Measurements from ENCODE around the gene FABP6. TPM values are rescaled to one million over a fixed set of nuclear protein-coding genes. Genes with fewer than 3 reads are reported as not detected.
A peak's percentile ranks its signal among the peaks of the same experiment; 100 is the strongest.

The FABP6 gene
- total RNA-seq, 2 donors from 2014 or later = 0.37 to 1.9 TPM

DNA sequence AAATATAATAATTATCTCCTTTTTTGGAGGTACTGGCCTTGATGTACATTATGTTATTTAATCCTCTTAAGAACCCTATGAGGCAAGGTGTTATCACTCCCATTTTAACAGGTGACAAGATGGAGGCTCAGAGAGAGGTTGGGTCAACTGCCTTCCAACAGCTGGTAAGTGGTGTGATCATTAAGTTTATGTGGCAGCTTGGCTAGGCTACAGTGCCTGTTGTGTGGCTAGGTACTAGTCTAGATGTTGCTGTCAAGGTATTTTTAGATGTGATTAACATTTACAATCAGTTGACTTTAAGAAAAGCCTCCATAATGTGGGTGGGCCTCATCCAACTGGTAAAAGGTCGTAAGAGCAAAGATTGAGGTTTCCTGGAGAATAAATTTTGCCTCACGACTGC is 21.5 kb downstream of the FABP6 start:
- 91 to 95% methylated on average over 2 of the region's 2 CpGs for WGBS, 2 experiments (ENCODE audit: insufficient coverage in 1 of 2, insufficient read length in 1 of 2)
- peaks cover 31% of the 10 kb centered on the region for H3K4me1 Mint-ChIP-seq

GRCh38 chr5:160251406-160252155 is 22.3 kb downstream of the FABP6 start:
- no peak overlapping the region for H3K27ac ChIP-seq (ENCODE audit: low read depth, low read length)

More for the DNA sequence above, 21.5 kb downstream of the FABP6 start:
- Histone ChIP-seq H3K27ac (ENCODE audit: low read depth, low read length) (no peak overlapping the region), H3K4me3 (ENCODE audit: low read length) (no peak overlapping the region), H3K36me3 (ENCODE audit: control insufficient read depth, insufficient read depth, low read length) (peaks cover 19% of the 10 kb centered on the region), H3K9me3 (ENCODE audit: control insufficient read depth, low read length) (no peaks in the 10 kb centered on the region), H3K27me3 (ENCODE audit: control insufficient read depth, insufficient read depth, low read length, poor library complexity, severe bottlenecking) (no peaks in the 10 kb centered on the region), H3K9ac (ENCODE audit: extremely low read depth, low read length, poor library complexity, severe bottlenecking) (no peak overlapping the region), H3K4me1 (ENCODE audit: control insufficient read depth, insufficient read depth, low read length) (no peaks in the 10 kb centered on the region)
- H3K27ac Mint-ChIP-seq = no peak overlapping the region
- H3K27me3 Mint-ChIP-seq (ENCODE audit: insufficient read depth) = no peaks in the 10 kb centered on the region
- H3K36me3 Mint-ChIP-seq (ENCODE audit: low read depth) = peaks cover 25% of the 10 kb centered on the region
- TF ChIP-seq, protein P1, sequence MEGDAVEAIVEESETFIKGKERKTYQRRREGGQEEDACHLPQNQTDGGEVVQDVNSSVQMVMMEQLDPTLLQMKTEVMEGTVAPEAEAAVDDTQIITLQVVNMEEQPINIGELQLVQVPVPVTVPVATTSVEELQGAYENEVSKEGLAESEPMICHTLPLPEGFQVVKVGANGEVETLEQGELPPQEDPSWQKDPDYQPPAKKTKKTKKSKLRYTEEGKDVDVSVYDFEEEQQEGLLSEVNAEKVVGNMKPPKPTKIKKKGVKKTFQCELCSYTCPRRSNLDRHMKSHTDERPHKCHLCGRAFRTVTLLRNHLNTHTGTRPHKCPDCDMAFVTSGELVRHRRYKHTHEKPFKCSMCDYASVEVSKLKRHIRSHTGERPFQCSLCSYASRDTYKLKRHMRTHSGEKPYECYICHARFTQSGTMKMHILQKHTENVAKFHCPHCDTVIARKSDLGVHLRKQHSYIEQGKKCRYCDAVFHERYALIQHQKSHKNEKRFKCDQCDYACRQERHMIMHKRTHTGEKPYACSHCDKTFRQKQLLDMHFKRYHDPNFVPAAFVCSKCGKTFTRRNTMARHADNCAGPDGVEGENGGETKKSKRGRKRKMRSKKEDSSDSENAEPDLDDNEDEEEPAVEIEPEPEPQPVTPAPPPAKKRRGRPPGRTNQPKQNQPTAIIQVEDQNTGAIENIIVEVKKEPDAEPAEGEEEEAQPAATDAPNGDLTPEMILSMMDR (conservative IDR thresholded peaks at IDR 0.05) = no peak
- no peak overlapping the region for H3K4me3 Mint-ChIP-seq
- no peak for DNase-seq
- no peaks in the 10 kb centered on the region for H3K9me3 Mint-ChIP-seq

DNA sequence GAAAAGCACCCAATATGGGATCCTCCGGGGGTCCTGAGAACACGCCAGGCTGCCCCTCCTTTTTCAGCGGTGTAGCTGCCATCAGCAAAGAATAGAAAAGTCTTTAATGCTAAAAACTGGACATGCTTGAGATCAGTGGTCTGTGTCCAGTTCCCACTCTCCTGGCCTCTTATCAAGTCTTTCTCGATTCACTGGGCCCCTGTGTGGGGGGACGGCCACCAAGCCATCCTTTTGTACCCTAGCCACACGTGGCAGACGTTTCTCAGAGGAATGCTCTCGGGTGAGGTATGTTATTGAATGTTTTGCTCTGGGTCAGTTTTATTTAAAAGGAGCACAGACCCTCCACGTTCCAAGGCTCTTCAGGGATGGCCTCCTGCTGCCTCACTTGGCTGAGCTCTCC is 23.6 kb downstream of the FABP6 start:
- no peak overlapping the region for H3K4me3 Mint-ChIP-seq
- peak overlapping the region; percentile 39 for H3K27ac Mint-ChIP-seq
- H3K27me3 Mint-ChIP-seq (ENCODE audit: insufficient read depth) = no peaks in the 10 kb centered on the region
- DNase-seq = no peak
- H3K4me1 Mint-ChIP-seq = peaks cover 31% of the 10 kb centered on the region
- WGBS, 2 experiments (ENCODE audit: insufficient coverage in 1 of 2, insufficient read length in 1 of 2) = 87 to 91% methylated on average over 6 to 9 of the region's 9 CpGs
- TF ChIP-seq, protein P1 (conservative IDR thresholded peaks at IDR 0.05) = no peak
- no peak overlapping the region for H3K27ac ChIP-seq (ENCODE audit: low read depth, low read length)
- H3K36me3 Mint-ChIP-seq (ENCODE audit: low read depth) = peaks cover 35% of the 10 kb centered on the region
- no peaks in the 10 kb centered on the region for H3K9me3 Mint-ChIP-seq
- no peak overlapping the region for H3K9ac ChIP-seq (ENCODE audit: extremely low read depth, low read length, poor library complexity, severe bottlenecking)
- no peaks in the 10 kb centered on the region for H3K9me3 ChIP-seq (ENCODE audit: control insufficient read depth, low read length)
- H3K36me3 ChIP-seq (ENCODE audit: control insufficient read depth, insufficient read depth, low read length) = peaks cover 23% of the 10 kb centered on the region
- no peaks in the 10 kb centered on the region for H3K27me3 ChIP-seq (ENCODE audit: control insufficient read depth, insufficient read depth, low read length, poor library complexity, severe bottlenecking)
- H3K4me3 ChIP-seq (ENCODE audit: low read length) = no peak overlapping the region
- no peaks in the 10 kb centered on the region for H3K4me1 ChIP-seq (ENCODE audit: control insufficient read depth, insufficient read depth, low read length)

More at GRCh38 chr5:160251406-160252155, 22.3 kb downstream of the FABP6 start:
- Histone ChIP-seq H3K9me3 (ENCODE audit: control insufficient read depth, low read length) (no peaks in the 10 kb centered on the region), H3K4me3 (ENCODE audit: low read length) (no peak overlapping the region), H3K9ac (ENCODE audit: extremely low read depth, low read length, poor library complexity, severe bottlenecking) (no peak overlapping the region), H3K4me1 (ENCODE audit: control insufficient read depth, insufficient read depth, low read length) (no peaks in the 10 kb centered on the region), H3K36me3 (ENCODE audit: control insufficient read depth, insufficient read depth, low read length) (peaks cover 23% of the 10 kb centered on the region), H3K27me3 (ENCODE audit: control insufficient read depth, insufficient read depth, low read length, poor library complexity, severe bottlenecking) (no peaks in the 10 kb centered on the region)
- Mint-ChIP-seq H3K27ac (peak overlapping the region; percentile 36), H3K36me3 (ENCODE audit: low read depth) (peaks cover 28% of the 10 kb centered on the region), H3K27me3 (ENCODE audit: insufficient read depth) (no peaks in the 10 kb centered on the region), H3K4me3 (no peak overlapping the region), H3K4me1 (peaks cover 31% of the 10 kb centered on the region), H3K9me3 (no peaks in the 10 kb centered on the region)
- DNase-seq = no peak
- TF ChIP-seq, protein P1 (conservative IDR thresholded peaks at IDR 0.05) = no peak
- 93 to 98% methylated on average over 11 to 13 of the region's 14 CpGs for WGBS, 2 experiments (ENCODE audit: insufficient coverage in 1 of 2, insufficient read length in 1 of 2)
